ENCODE results near the gene LMOD1.
"Not testable (repeated sequence)": the region's sequence is repeated elsewhere in the genome, so short reads cannot be mapped to it uniquely, and the experiment has no call there.

Gene LMOD1

DNA sequence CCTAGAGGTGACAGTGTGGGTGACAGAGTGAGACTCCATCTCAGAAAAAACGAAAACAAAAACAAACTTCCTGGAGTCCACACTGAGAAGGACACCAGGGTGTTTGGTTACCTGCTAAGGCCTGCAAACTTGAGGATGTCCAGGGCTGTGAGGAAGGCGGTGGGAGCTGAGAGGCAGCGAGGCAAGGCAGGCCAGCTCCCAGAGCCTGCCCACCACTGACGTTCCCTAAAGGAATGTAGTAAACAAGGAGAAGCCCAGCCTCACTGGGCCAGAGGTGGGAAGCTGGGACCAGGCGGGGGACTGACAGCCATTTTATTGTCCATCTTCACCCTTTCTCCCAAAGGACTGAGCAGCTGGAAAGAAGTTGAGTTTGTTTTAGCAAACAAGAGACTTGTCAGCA lies 33.5 kb downstream of the LMOD1 start:
- no peak for DNase-seq

DNA sequence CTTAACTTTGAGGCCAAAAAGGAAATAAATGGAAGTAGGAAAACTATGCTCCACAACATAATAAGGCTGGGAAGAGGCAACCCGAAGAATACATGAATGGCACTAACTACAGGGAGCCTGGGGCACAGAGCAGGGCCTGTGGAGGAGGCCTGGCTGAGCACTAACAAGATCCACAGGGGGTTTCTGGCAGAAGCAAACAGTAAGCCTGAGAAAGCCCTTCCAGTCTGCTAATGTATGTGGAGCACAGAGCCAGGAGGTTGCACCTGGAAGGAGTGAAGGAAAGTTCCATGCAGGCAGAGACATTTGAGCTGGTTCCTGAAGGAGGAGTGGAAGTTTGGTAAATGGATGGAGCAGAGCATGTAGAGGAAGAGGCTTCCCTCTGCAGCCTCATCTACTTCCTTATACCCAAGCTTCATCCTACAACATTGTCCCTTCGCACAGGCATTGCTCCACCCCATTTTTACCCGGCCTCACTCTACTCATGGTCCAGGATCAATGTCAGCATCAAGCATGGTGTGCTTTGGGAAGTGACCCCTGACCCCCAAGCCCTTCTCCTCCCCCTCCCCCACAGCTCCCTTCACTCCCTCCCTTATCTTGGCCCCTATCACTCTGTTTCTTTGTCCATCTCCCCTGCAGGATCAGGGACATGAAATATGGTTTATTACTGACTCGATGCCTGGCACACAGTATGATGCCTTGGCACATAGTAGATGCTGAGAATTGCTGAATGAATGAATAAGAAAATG lies 34.3 kb downstream of the LMOD1 start:
- peak; percentile 26 for DNase-seq

DNA sequence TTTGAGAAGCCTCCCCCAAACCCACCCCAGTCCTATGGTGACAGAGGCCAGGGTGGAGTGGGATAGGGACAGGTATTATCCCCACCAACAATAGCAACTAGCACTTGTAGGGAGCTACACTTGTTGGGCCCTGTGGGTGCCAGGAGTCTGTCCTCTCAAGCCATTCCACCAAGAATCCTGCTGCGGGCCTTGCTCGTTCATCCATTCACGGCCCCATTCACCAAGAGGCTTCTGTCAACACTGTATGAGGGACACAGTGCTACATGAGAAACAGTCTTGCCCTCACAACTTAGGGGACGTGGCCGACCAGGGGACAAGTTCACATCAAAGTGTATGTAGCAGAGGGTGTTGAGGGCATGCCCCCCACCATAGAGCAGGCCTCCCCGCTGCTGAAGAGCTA lies 38.7 kb downstream of the LMOD1 start:
- DNase-seq = no peak

DNA sequence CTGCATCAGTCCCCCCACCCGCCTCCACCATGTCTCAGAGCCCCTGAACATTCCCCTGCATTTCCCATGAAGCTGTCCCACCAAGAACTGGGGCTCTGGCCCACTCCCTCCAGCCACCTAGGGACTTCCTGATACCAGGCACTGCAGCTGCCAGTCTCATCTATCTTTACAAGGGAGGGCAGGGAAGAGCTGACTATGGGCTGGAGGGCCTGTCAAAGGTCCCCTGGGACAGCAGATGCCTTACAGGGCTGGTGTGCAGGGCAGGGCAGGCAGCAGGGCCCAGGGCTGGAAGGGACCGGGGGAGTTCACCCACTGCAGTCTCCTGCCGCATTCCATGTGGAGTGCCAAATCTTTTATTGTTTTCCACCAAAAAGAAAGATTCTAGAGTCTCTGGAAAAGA lies 40.0 kb downstream of the LMOD1 start:
- DNase-seq = no peak

GRCh38 chr1:201905234-201905890 lies 41.0 kb downstream of the LMOD1 start:
- DNase-seq = no peak

GRCh38 chr1:201904579-201904978 lies 41.8 kb downstream of the LMOD1 start:
- no peak for DNase-seq

GRCh38 chr1:201903135-201903534 lies 43.2 kb downstream of the LMOD1 start:
- no peak for DNase-seq

- no peak for DNase-seq
Measured at GRCh38 chr1:201902198-201902597, 44.1 kb downstream of the LMOD1 start.

- DNase-seq = not testable (repeated sequence)
Measured at GRCh38 chr1:201901036-201901435, 45.3 kb downstream of the LMOD1 start.

GRCh38 chr1:201900476-201900875 lies 45.9 kb downstream of the LMOD1 start:
- no peak for DNase-seq

GRCh38 chr1:201899683-201900429 lies 46.5 kb downstream of the LMOD1 start:
- DNase-seq = no peak

DNA sequence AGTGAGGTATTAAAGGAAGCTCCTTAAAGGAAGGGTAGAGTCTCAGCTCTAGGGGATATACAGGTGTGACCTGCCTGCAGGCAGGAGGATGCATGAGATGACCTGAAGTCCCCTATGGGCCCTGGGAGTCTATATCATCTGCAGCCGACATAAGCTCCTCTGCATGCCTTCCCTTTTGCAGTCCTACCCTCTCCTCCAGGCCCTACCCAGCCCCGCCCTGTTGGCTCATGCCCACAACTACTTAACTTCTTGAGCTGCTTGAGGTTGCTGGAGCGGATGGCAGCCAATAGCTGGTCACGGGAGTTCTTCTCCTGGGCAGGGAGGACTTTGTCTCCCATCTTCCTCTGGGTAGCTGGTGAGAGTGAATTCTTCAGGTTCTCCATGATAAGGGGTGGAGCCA lies 47.4 kb downstream of the LMOD1 start:
- no peak for DNase-seq

- no peak for DNase-seq
Measured at GRCh38 chr1:201898240-201898894, 48.0 kb downstream of the LMOD1 start.

DNA sequence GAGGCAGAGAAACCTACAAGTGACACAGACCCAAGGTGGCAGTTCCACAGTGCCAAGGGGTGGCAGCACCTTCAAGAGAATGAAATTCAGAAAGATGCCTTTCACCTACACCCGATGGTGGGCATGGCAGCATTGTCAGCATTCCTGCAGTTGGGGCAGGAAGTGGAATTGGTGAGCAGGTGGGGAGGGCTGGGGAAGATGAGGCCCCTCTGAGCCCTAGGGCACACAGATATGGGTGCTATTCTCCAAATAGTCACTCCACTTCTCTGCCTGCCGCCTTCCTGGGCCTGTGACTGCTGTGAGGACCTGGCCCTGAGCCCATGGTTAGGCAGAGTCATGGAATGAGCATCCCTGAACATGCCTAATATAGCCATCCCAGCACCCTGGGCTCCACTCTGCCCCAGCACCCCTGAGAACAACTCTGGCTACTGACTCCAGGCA lies 49.4 kb downstream of the LMOD1 start:
- DNase-seq = no peak

DNA sequence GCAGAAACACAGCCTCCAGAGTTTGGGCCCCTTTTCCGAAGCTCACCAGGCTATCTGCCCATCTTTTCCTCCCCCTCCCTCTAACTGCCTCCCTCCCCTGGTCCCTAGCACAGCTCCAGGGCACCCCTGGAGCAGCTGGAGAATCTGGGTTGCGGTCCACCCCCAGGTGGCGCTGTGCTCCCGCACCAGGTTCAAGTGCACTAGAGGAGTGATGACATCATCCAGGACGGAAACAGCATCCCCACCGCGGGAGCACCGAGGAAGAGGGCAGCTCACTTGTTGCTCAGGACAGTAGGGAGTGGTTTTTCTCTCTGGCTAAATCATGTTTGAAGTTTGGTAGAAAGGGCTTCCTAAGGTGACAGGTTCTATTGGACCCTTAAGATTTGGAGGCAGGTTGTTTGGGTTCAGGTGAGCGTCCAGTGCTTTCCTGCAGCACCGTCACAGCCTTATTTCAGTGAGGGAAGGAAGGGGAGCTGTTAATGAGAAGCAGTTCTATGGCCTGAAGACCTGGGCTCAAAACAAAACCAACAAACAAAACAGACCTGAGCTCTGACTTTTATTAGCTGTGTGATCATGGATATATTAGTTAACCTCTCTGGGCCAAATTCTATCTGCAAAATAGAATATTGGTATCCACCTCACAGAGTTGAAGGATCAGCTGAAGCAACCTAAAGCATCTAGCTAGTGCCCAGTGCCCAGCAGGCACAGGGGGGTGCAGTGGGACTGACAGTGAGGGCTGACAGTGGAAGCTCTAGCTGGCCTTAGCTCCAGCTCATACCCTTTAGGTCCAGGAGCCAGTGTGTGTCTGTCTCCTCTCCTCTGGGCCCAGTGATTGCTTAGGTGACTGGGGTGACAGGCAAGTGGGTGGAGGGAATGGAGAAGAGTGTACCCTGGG lies 50.2 kb downstream of the LMOD1 start:
- DNase-seq = peak; percentile 86

DNA sequence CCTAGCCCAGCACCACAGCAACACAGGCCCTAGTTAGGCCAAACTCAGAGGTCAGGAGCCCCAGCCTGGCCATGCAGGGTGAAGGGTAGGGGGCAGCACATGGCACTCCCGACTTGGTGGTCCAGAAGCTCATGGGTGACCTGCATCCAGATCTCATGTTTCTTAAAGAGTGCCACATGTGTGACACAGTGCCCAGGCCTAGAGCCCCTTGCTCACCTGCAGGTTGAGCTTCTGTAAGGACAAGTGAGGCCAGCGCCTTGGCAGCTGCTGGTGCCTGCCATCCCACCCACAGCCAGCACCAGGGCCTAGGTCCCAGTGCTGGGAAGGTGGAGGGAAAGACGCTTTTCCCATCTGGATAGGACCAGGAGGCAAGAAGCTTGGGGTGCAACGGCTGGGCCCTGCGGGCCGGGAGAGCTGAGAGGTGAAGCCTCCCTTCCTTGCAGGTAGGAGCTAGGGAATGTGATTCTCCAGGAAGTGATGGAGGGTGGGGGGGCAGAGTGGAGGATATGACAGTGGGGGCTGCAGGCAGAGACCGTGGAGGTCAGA lies 51.2 kb downstream of the LMOD1 start:
- no peak for DNase-seq

- DNase-seq = no peak
Measured at GRCh38 chr1:201894343-201895119, 51.8 kb downstream of the LMOD1 start.

DNA sequence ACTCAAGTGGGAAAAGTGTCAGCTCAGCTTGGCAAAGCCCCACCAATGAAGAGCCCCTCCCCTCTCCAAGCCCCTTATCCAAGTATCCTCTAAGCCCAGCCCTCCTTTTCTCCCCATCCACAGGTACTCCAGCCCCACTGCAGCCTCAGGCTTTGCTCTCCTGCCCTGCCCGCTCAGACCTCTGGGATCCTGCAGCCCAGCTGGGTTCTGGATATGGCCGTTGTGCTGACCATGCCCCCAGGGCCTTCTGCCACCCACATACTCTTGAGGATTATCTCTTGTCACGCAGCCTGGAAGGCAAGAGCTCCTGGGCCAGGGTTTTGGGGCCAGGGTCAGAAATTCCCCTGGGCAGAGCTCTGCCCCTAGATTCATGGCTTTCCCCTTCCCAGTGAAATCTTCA lies 52.9 kb downstream of the LMOD1 start:
- no peak for DNase-seq

DNA sequence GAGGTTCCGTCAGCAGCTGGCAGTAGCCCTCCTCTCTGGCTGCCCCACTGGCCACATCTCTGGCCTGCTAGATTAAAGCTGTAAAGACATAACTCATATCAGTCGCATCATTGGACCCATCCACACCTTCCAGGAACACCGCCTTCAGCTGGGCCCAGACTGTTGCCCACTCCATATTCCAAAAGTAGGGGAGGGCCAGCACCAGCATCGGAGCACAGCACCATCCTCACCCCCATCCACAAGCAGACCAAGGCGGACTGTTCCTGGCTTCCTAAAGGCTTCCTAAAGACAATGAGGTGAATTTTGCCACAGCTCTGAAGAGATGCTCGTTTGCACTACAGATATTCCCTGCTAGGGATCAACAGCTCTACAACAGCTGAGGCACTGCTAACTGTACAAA lies 54.1 kb downstream of the LMOD1 start:
- DNase-seq = no peak

- DNase-seq = no peak
Measured at GRCh38 chr1:201891451-201892045, 54.8 kb downstream of the LMOD1 start.

All from NCI-H2227 treated with DMSO at 0.1 percent for 48 hours (cell line).